ENCODE data around the gene HSP90AA1. TPM values are rescaled to one million over a fixed set of nuclear protein-coding genes. Genes with fewer than 3 reads are reported as not detected.
A peak's percentile ranks its signal among the peaks of the same experiment; 100 is the strongest.

Gene HSP90AA1
- total and polyA plus RNA-seq, 2 of the 8 experiments (the other 6 are each of a cell fraction or from before 2014, with no cell fraction given): 339 to 878 TPM

- Histone ChIP-seq H3K9ac (replicated peaks in 1 of 4; ENCODE audit: extremely low read depth in 1 of 4, low read depth in 3 of 4, low read length in 3 of 4) (no peak overlapping the region), H4K8ac (ENCODE audit: extremely low read depth, insufficient read depth, low read length) (no peak overlapping the region), H2BK5ac (ENCODE audit: low read depth, low read length) (peak overlapping the region; percentile 0; the same call in 1 of the 2 replicates), H3K18ac (ENCODE audit: extremely low read depth, low read length) (no peak overlapping the region), H3K36me3 (ENCODE audit: control insufficient read depth in 2 of 4, insufficient read depth in 4 of 4, low read length in 3 of 4) (peaks cover 0 to 3% (median 1%) of the 10 kb centered on the region in 4 experiments; a peak in 2 of 8 replicates), H2BK15ac (ENCODE audit: low read length) (peak overlapping the region; percentile 31; the same call in 1 of the 2 replicates), H3K27me3 (replicated peaks in 1 of 4; ENCODE audit: control insufficient read depth in 3 of 4, extremely low read depth in 1 of 4, insufficient read depth in 3 of 4, low read length in 3 of 4) (no peaks in the 10 kb centered on the region), H3K79me1 (ENCODE audit: low read depth, low read length) (0 out of 2 replicates have a peak, but pooled peaks cover 3% of the 10 kb centered on the region), H2BK20ac (ENCODE audit: low read length) (no peak overlapping the region), H4K91ac (replicated peaks; ENCODE audit: insufficient read length, low read length) (peak overlapping the region; percentile 90), H2AK5ac (ENCODE audit: low read depth, low read length) (no peak overlapping the region), H3K4me3 (ENCODE audit: extremely low read depth in 1 of 4, insufficient read depth in 2 of 4, low read depth in 3 of 4, low read length in 4 of 4) (no peak overlapping the region), H2BK120ac (replicated peaks; ENCODE audit: low read depth, low read length) (no peak overlapping the region), H3K23ac (ENCODE audit: insufficient read length) (no peak overlapping the region), H3K4ac (replicated peaks; ENCODE audit: insufficient read length, low read depth, low read length) (no peak overlapping the region), H3K27ac (ENCODE audit: low read depth, low read length) (no peak overlapping the region), H3K79me2 (ENCODE audit: control insufficient read depth in 1 of 2, insufficient read depth in 2 of 2, low read length in 2 of 2) (no peaks in the 10 kb centered on the region), H3K23me2 (ENCODE audit: low read depth, low read length) (no peaks in the 10 kb centered on the region; the same call in 1 of the 2 replicates), H3K14ac (ENCODE audit: insufficient read length) (no peak overlapping the region), H3K9me3 (ENCODE audit: insufficient read depth in 2 of 2, low read depth in 1 of 2, low read length in 1 of 2) (no peaks in the 10 kb centered on the region), H2AFZ (ENCODE audit: low read length) (peak overlapping the region; percentile 20; the same call in 1 of the 2 replicates), H3K56ac (replicated peaks; ENCODE audit: insufficient read length, low read depth, low read length) (no peak overlapping the region), H4K5ac (ENCODE audit: insufficient read length, low read depth, low read length) (no peak overlapping the region), H2BK12ac (ENCODE audit: low read depth, low read length) (peak overlapping the region; percentile 55; the same call in 1 of the 2 replicates), H3K4me2 (ENCODE audit: insufficient read depth in 1 of 2, low read depth in 2 of 2, low read length in 2 of 2) (no peak overlapping the region), H3K4me1 (replicated peaks in 1 of 4; ENCODE audit: control insufficient read depth in 3 of 4, insufficient read depth in 4 of 4, low read length in 3 of 4) (peaks cover 0 to 11% (median 5%) of the 10 kb centered on the region in 4 experiments; a peak in 5 of 7 replicates), H4K20me1 (replicated peaks in 1 of 2; ENCODE audit: control insufficient read depth in 1 of 2, insufficient read depth in 2 of 2, low read length in 2 of 2) (peaks cover 0 to 5% of the 10 kb centered on the region in 2 experiments)
- ChIA-PET CTCF (ENCODE audit: partially characterized antibody) (interaction anchor here (1.3 to 2.1 kb wide), 2 partner anchors 8 to 39 kb away, joined by 4 to 8 read pairs; no protein-coding TSS in a partner anchor), POLR2A (ENCODE audit: partially characterized antibody) (interaction anchor here (0.6 to 1.1 kb wide), 4 partner anchors 21 to 279 kb away, joined by 3 read pairs; no protein-coding TSS in a partner anchor)
- FAIRE-seq (no peak), DNase-seq (ENCODE audit: low read depth in 1 of 2, low spot score in 2 of 2) (no peak)
- 83% methylated on average over 10 of the region's 10 CpGs; no CpG with 5 or more reads in 1 of the 2 experiments for WGBS, 2 experiments (ENCODE audit: extremely low coverage in 1 of 2, insufficient coverage in 1 of 2, insufficient read length in 1 of 2, insufficient replicate concordance in 2 of 2, low coverage in 1 of 2, low lambda C conversion rate in 2 of 2, missing lambda C conversion rate in 1 of 2)
- no peak for TF ChIP-seq YY1 (IDR thresholded peaks at IDR 0.05; ENCODE audit: low read depth, low read length)
- TF ChIP-seq EP300 (IDR thresholded peaks at IDR 0.05; ENCODE audit: borderline replicate concordance in 1 of 2, low read depth in 2 of 2, low read length in 2 of 2): no peak
- TF ChIP-seq BACH1 (IDR thresholded peaks at IDR 0.05; ENCODE audit: low read length): no peak
- TF ChIP-seq SRF (IDR thresholded peaks at IDR 0.05; ENCODE audit: low read depth, low read length): no peak
- TF ChIP-seq TEAD4 (IDR thresholded peaks at IDR 0.05; ENCODE audit: low read depth, low read length): no peak
- TF ChIP-seq SP2 (IDR thresholded peaks at IDR 0.05; ENCODE audit: low read length): no peak
- no peak for TF ChIP-seq CEBPB (IDR thresholded peaks at IDR 0.05; ENCODE audit: low read depth, low read length)
- TF ChIP-seq POU5F1 (IDR thresholded peaks at IDR 0.05; ENCODE audit: low read depth, low read length): no peak
- TF ChIP-seq ATF3 (IDR thresholded peaks at IDR 0.05; ENCODE audit: insufficient read depth, low read depth, low read length): no peak
- no peak for TF ChIP-seq SIN3A (conservative IDR thresholded peaks at IDR 0.05 in 1 of 2, IDR thresholded peaks at IDR 0.05 in 1 of 2; ENCODE audit: low read depth in 1 of 2, low read length in 2 of 2)
- TF ChIP-seq GABPA (IDR thresholded peaks at IDR 0.05; ENCODE audit: borderline replicate concordance, insufficient read depth, low read length): no peak
- TF ChIP-seq POLR2A (IDR thresholded peaks at IDR 0.05; ENCODE audit: control extremely low read depth in 1 of 2, low read depth in 2 of 2, low read length in 2 of 2): no peak
- TF ChIP-seq RFX5 (IDR thresholded peaks at IDR 0.05; ENCODE audit: borderline replicate concordance, low read depth, low read length): no peak
Observed at GRCh38 chr14:102057480-102058114, 29.2 kb downstream of the HSP90AA1 start.

Measured in H1 (cell line).